HG02678 (cell line): Measurements from ENCODE around the gene PTPRN2.

ENCODE experiments used
- ATAC-seq: cut with Tn5 transposase; IDR thresholded peaks from one replicate; pipeline ENCODE4 v1.9.1; 2021; ENCODE audit warnings: mild to moderate bottlenecking, moderate library complexity; ENCODE audit not compliant: unreplicated experiment

Gene PTPRN2

DNA sequence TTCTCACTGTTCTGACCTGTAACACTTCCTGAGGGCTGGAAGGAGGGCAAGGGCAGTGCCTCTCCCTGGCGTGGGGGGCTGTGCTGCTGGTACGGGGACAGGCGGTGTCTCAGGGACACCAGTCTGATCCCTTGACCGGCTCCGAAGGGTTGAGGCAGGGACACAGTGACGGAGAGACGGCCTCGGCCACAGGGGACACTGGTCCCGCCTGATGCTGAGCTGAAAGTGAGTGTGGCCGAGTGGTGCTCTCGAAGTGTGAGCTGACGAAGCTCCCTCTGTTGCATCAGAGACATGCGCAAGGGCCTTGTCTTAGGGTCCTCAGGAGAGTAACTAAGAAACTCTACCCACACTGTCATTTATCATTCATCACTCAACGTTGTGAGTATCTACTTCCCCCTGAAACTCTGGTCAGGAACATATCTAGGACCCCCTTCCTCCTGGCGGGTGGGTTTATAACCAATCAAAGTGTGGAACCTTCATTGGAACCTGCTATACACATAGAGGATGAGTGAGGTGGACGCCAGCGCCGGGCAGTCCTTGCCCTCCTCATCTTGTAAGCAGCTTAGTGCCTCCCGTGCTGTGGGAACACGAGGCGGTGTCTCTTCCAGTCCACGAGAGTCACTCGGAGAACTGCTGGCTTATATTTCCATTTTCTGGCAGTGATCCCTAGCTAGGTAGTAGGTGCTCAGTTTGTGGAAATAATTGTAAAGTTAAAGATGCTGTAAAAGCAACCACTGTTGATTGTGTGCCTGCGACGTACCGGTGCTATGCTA lies 967.7 kb downstream of the PTPRN2 start:
- ATAC-seq = no peak

DNA sequence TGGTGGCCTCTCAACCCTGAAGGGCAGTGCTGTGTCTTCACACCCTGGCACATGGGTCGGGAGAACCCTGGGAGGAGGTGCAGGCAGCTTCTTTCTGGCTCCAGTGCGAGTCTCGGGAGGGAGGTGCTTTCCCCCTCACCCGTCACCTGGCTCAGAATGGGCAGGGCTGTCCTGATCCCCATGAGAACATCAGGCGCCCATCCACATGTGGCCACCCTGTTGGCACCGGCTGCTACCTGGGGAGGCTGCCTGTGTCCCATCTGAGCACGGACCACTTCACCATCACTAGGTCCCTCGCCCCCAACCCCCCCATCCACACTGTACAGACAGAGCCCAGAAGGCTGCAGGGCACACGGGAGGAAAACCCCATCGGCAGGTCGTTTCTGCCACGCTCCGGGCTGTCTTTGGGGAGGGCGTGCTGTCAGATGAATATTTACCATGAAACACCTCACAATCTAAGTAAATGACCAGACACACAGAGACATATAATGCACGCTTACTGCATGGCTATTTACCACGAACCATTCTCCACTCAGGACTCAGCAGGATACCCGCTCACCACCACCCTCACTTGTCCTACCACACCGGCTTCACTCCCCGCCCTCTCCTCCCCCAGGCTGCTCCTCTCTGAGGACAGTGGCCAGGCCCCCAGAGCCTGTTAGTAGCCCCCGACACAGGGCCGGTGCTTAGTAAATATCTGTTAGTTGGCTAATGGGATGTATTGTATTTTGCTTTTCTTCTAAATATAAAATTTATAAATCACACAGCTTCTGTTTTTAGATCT lies 968.6 kb downstream of the PTPRN2 start:
- no peak for ATAC-seq

DNA sequence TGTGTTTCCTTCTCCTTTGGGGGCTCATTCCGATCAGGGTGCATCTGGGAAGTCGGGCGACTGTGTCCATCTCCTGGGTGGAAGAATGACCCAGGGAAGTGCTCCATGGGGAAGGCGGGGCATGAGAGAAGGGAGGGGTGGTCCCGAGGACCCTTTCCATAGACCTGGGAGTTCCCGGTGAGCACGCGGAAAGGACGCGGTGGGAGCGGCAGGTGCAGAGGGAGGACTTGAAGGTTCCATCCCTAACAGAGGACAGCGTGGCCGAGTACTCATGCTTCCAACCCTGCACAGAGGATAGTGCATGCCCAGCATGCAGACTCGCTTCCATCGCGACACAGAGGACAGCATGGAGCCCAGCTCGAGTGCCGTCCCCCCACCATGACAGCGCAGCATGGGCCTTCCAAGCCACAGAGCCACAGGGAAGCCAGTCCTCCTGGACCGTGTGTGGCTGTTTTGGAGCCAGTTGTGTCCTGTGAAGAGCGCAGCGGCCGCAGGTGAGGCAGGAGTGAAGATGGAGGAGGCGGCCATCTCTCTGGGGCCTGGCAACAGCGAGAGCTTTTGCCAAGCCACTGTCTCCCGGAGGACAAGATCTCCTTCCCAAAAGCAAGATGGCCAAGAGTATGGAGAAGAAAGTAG lies 969.4 kb downstream of the PTPRN2 start:
- no peak for ATAC-seq

DNA sequence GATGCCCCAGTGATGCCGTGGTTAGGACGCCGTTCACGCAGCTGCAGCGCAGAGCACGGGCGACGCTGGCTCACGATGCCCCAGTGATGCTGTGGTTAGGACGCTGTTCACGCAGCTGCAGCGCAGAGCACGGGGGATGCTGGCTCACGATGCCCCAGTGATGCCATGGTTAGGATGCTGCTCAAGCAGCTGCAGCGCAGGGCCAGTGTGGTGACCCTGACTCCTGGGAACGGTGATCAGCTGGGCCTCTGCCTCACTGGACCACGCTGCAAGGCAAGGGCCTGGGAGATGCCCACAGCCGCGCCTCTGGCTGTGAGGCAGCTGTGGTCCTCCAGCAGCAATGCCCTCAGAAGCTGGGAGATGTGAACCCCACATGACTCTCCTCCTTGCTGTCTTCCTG lies 970.2 kb downstream of the PTPRN2 start:
- no peak for ATAC-seq

DNA sequence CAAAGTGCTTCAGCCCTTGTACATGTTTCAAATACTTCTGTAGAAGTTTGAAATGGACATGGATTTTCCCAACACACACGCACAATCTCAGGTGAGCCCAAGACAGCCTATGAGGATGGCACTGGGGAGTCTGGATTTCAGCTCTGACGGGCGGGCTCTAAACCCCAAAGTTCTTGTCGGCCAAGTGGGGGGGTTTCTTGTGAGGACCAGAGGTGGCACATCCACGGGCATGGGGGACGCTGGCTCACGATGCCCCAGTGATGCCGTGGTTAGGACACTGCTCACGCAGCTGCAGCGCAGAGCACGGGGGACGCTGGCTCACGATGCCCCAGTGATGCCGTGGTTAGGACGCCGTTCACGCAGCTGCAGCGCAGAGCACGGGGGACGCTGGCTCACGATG lies 970.7 kb downstream of the PTPRN2 start:
- ATAC-seq = no peak

DNA sequence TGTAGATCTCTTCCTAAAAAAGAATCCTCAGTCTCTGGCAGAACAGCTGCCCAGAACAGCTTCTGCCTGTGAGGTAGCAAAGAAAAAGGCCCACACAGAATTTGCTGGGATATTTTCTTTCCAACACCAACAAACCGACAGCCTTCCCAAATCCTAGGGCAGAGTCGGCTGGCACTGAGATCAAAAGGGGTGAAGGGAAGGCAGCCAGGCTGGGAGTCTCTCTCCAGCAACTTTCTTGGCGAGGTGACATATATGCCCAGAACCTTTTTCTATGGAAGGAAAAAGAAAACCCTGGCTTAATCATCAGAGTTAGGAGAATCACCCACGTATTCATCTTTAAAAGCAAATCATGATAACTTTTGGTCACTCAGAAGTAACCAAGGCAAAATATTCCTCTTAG lies 971.2 kb downstream of the PTPRN2 start:
- no peak for ATAC-seq

DNA sequence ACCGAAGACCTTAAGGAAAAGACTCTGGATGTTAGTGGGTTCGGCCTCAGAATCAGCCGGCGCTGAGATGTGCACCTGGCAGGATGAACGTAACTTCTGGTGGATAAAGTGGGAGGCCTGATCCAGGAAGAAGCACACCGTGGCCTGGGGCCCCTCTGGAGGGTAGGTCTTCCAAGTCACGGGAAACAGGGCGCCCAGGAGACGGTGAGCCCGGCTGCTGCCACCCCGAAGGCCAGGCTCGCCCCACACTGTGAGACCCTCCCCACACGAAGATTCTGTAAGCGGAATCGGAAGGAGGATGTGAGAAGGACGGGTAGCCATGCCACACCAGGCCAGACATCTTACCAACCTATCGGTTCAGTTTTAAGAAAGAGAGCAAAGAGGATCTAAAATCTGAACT lies 971.8 kb downstream of the PTPRN2 start:
- no peak for ATAC-seq

DNA sequence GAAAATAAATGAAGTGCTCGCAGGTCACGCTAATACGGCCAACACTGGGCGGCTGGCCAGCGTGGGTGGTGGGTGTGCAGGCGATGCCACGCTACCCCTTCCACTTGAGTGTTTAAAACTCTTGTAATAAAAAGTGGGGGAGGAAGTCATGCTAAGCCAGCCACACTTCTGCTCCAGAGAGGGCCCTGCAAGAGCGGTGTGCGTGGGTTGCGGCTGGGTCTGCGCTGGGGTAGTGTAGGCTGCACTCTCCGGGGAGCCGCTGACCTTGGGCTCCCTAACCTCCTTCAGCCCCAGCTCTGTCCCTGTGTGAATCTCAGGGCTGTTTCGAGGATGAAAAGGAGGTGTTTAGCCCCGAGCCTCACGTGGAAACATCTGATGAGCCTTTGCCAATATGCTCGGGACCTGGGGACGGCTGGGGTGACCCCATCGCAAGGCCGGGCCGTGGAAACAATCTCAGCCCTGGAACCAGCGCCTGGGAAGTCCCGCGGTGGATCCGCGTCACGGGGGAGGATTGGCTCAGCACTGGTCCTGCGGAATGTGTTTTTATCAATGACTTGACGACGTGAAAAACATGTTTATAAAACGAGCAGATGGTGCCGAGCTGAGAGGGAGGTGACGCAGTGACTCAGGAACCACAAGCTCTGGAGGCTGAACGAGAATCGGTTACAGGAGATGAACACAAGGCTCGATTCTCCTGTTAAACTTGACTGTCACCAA lies 972.4 kb downstream of the PTPRN2 start:
- ATAC-seq = no peak

DNA sequence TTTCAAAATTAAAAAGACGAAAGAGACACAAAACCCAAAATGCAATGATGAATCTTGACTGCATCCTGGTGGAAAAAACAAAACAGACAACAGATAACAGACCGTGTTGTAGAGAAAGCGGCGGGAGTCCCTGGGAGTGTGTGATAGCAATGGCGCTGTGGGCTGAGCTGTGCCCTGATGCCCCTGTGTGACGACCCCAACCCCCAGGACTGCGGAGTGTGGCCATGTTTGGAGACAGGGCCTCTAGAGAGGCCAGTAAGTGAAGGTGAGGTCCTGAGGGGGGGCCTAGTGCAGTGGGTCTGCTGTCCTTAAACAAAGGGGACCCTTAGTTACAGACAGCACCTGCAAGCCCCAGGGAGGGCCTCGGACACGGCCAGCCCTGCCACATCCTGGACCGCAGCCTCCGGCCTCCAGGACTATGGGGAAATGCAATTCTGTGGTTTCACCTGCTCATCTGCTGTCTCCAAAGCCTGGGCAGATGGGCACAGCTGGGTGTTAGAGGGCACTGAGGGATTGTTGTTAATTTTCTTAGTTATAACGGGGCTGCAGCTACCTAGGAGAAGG lies 973.1 kb downstream of the PTPRN2 start:
- ATAC-seq = no peak

DNA sequence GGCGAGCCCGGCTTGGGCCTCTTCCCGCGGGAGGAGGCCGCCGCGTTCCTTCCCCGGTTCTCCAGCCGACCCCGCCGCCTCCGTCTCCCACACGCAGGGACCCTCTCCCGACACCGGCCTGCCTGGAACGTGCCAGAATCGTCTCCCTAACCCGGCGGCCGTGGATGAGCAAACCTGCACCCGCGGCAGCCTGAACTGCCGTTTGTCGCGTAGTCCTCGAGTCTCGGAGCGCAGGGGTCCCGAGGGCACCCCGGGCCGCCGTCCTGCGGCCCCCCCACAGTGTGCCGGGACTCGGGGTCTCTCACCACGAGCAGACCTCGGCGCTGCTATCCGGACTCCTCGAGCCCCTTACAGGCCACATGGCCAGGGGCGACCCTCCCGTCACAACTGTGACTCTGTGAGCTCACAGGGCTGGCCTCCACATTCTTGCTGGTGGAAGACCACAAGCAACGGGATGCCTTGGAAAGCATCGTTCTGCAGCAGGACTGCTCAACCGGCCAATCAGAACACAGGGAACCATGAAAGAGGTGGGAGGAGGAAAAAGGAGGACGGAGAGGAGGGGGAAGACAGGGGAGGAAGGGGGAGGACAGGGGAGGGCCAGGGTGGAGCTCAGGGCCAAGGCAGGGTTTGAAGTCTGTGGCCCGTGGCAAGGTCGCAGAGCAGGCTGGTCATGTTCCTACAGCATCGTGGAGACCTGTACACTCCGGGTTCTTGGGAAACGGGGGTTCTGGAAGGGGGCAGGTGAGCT lies 973.9 kb downstream of the PTPRN2 start:
- no peak for ATAC-seq

DNA sequence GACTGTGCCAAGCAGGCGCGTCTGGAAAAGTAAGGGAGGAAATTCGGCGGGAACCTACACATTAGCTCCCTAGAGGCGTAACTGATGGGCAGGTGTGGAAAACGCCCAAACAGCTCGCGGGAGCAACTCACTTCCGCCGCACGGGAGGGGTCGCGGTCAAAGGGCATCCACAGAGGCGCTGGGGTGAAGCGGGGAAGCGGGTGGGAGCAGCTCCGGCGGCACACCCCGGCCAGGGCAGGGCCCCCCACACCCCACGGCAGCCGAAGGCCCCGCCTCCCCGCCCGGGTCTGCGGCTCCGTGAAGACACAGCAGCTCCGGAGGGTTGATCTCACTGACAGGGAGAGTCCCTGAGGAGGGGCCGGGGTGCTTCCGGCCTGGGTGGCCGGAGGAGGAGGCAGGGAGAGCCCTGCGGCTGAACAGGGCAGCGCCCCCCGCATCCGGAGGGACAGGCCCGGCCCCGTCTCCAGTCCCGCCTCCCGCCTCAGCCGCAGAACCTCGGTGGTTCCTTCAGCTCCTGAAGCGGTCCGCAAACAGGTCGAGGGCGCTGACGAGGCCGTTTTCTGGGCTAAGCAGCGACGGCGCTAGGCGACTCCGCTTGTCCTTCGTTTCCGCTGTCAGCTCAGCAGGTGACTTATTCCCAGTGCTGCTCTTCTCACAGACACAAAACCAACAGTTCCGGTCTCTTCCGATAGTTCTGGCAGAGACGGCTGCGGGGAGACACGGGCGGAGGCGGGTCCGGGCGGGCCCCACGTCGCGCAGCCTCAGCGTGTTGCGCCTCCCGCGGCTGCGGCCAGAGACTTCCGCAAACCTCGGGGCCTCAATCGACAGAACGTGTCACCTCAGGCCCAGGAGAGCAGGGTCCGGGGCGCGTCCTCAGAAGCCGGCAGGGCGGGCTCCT lies 974.7 kb downstream of the PTPRN2 start:
- peak; percentile 83 for ATAC-seq

DNA sequence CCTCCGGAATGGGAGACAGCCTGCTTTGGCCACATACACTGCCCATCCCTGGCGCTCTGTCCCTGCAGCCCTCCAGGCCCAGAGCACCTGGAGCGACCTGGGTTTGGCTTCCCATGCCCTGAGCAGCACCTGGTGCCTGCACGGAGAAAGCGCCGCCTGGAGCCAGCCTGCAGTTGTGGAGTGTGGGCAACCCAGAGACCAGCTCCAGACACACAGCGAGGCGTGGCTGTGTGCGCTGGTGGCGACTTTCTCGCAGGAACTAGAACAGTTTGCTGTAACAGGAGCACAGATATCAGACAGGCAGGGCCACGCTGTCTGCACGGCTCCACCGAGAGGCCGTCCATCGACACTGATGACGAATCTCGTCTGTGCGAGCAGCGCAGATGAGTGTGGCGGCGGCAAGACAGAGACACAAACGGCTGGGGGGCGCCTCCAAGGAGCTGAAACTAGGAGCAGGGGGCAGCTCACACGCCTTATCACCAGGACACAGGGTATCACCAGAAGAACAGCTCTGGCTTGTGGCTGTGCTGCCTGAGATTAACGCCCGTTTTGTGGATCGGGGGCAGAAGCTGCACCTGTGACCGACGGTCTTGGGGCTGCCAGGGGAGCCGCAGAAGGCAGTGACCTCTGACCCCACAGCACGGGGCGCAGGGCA lies 975.5 kb downstream of the PTPRN2 start:
- ATAC-seq = no peak

DNA sequence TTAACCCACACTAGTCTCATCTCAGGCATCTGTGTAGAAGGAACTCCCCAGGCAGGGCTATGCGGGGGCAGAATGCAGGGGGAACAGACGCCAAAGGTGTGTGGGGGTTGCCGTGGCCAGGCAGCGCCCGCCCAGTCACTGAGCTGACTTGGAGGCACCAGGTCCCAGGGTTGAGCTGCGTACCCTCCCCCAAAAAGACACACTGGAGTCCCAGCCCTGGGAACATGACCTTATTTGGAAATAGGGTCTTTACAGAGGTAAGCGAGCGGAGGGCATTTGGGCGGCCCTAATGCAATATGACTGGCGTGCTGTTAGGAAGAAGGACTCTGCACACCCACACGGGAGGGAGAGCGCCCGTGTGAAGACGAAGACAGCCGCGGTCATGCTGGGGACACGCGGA lies 976.3 kb downstream of the PTPRN2 start:
- no peak for ATAC-seq

DNA sequence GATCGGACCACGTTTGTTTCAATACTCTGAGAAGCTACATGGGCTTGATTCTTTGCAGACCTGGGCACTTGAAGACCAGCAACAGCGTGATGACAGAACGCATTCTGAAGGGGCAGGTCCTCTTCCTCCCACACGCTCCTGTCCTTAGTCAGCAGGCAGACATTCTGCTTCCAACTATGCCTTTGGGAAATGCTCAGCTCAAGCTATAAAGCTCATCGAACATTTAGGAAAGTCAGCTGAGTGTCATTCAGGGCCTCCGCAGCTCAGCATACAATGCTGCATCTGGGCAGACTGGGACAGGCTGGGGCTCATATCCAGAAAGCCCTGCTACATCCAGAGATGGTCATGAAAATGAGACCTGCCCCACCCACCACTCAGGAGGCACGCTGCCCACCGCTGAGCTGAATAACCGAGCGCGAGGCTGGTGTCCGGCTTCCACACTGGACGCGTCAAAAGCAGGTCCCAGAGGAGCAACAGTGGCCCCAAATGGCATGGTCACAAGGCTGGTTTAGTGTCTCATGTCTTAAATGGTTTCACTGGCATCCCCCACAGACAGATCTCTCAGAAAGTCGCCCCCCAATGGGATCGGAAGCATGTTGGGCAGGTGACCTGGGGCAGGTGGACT lies 976.8 kb downstream of the PTPRN2 start:
- no peak for ATAC-seq

DNA sequence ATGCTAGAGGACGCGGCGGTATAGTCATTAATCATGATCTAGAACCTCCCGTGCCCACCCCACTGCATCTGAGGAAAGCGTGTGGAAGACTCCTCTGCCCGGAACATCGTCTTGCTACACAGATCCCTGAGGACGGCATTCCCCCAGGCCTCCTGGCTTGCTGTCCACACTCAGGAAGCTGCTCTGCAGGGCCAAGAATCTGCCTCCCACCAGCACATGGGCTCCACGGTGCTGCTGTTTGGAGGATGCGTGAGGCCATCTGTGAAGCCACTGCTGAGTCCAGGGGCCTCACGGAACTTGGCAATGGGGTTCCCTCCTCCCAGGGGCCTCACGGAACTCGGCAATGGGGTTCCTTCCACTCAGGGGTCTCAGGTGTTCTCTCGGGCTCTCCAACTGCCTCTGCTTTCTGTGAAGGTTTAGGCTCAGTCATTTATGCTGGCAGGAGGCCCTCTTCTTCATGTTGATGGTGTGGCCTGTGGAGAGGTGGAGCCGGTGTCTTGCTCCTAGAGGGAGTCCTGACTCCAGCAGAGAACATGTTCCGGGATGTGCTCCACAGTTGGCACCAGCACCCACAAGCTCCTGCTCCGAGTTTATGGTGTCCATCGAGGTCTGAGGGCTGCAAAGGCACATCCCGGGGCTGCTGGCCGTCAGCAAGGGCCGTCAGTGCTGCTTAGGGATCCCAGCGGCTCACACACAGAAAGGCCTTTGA lies 977.5 kb downstream of the PTPRN2 start:
- no peak for ATAC-seq

DNA sequence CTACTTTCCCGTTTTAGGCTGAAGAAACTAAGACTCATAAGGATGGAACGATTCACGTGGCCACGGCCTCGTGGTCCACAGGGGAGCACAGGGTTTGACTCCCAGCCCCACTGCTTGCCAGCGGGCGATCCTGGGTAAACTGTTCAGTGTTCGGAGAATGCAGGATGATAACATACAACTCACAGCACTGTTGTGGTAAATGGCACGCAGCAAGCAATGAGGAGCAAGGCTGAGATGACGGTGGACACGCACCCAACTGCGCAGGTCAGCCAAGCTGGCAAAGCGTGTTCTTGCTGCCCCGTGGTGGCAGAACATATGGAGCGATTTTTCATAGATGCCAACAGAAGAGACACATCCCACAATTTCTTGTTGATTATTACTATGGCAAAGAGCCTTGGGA lies 978.1 kb downstream of the PTPRN2 start:
- no peak for ATAC-seq

DNA sequence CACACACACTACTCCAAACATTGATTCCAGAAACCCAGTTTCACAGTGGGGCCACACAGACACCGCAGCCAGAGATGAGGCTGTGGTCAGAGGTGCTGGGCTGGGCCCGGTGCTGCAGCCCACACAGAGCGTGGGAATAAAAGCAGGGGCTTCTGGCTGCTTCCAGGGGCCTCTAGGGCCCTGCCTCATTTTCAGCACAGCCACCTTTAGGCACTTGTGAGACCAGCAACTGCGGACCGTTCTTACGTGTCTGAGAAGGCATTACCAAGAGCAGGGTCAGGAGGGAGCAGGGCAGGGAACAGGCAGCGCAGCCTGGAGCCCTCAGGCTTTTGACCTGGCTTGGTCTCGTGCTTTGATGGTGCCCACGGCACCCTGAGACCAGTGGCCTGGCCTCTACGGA lies 980.4 kb downstream of the PTPRN2 start:
- no peak for ATAC-seq

DNA sequence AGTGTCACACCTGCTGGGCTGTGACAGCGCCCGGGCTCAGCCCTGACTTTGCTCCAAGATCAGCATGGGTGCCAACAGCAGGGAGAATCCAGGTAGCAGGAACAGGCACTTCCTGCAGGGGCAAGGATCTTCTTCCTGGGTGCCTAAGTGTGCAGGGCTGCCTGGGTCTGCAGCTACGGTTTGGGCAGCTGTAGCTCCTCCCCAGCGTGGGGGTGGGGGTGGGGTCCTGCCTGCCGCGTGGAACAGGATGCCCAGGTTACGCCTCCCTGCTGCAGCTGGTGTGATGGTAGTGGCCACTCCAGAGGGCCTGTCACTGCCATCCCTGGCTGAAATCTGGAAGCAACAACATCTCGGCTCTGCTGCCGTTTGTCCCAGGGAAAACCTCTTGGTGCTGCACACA lies 981.5 kb downstream of the PTPRN2 start:
- ATAC-seq = no peak
